ENCODE data around the gene PAK1. TPM values are rescaled to one million over a fixed set of nuclear protein-coding genes. Genes with fewer than 3 reads are reported as not detected.

PAK1 gene
- total RNA-seq, 1 donor from 2014 or later = 39.8 TPM

DNA sequence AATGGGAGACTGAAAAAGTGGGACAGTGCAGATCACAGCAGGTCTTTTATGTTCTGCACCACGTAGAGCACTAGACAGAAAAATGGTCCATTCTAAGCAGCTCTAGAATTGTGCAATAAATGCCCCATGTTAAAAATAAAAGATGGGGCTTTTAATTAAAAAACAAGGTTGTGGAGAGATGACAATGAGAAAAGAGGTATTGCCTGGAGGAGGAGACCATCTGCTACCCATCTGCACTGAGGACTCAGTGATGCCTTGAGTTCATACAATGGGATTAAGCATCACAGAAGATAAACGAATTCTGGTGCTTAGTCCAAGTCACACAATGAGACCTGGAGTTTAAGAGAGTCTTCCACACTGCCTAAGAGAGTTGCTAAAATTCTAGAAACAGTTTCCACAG, 73.6 kb downstream of the PAK1 start:
- no peaks in the 10 kb centered on the region for H3K27me3 ChIP-seq
- no peaks in the 10 kb centered on the region for H3K36me3 ChIP-seq
- H3K4me3 ChIP-seq = no peak overlapping the region
- intact Hi-C loops (cut with DNase I) = no loop called here
- no peak overlapping the region for H3K27ac ChIP-seq
- H3K9me3 ChIP-seq = no peaks in the 10 kb centered on the region
- DNase-seq (ENCODE audit: low spot score in 2 of 2) = no peak
- no peaks in the 10 kb centered on the region for H3K4me1 ChIP-seq
- TF ChIP-seq CTCF (IDR thresholded peaks at IDR 0.05) = no peak

- no peak for TF ChIP-seq CTCF (IDR thresholded peaks at IDR 0.05)
- Histone ChIP-seq H3K36me3 (no peaks in the 10 kb centered on the region), H3K27ac (no peak overlapping the region), H3K27me3 (no peaks in the 10 kb centered on the region), H3K9me3 (no peaks in the 10 kb centered on the region), H3K4me3 (no peak overlapping the region), H3K4me1 (no peaks in the 10 kb centered on the region)
- intact Hi-C loops (cut with DNase I) = no loop called here
- no peak for DNase-seq (ENCODE audit: low spot score in 2 of 2)
Observed at GRCh38 chr11:77397631-77398030, 76.3 kb downstream of the PAK1 start.

DNA sequence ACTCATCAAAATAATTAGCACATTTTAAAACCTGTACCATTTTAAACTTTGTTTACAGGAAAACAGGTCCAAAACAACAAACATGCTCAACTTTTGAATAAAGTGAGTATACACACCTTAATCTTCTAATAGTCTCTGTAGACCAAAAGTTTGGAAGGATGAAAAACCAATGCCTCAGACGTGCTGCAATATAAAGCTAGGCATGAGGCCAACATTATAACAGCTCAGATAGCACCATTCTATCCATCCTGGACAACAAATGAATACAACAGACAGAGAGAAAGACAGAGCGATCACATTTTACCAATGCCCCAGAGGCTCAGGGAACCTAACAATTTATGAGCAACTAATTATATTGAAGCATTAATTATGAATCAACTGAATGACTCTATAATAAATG, 77.0 kb downstream of the PAK1 start:
- intact Hi-C loops (cut with DNase I) = no loop called here
- Histone ChIP-seq H3K4me3 (no peak overlapping the region), H3K4me1 (no peaks in the 10 kb centered on the region), H3K27me3 (no peaks in the 10 kb centered on the region), H3K27ac (no peak overlapping the region), H3K9me3 (no peaks in the 10 kb centered on the region), H3K36me3 (no peaks in the 10 kb centered on the region)
- TF ChIP-seq CTCF (IDR thresholded peaks at IDR 0.05) = no peak
- no peak for DNase-seq (ENCODE audit: low spot score in 2 of 2)

DNA sequence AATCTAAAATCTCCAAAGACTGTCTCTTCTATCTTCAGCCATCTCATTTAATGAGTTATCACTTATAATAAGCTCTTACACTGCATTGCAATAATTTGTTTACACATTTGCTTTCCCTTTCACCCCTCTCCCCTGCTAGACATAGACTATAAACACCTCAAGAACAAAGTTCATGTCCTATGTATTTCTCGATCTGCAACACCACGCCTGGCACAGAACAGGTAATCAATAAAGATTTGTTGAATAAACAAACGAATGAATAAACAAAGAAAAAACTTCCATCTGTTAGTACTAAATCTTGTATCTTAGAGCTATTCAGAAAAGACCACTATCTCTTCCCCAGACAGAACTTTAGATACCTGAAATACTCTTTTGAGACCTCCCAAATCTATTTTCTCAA, 77.6 kb downstream of the PAK1 start:
- Histone ChIP-seq H3K4me3 (no peak overlapping the region), H3K9me3 (no peaks in the 10 kb centered on the region), H3K27ac (no peak overlapping the region), H3K27me3 (no peaks in the 10 kb centered on the region), H3K36me3 (no peaks in the 10 kb centered on the region), H3K4me1 (no peaks in the 10 kb centered on the region)
- DNase-seq (ENCODE audit: low spot score in 2 of 2) = no peak
- intact Hi-C loops (cut with DNase I) = no loop called here
- no peak for TF ChIP-seq CTCF (IDR thresholded peaks at IDR 0.05)

- DNase-seq (ENCODE audit: low spot score in 2 of 2) = no peak
- no peak overlapping the region for H3K4me3 ChIP-seq
- H3K27me3 ChIP-seq = no peaks in the 10 kb centered on the region
- H3K4me1 ChIP-seq = no peaks in the 10 kb centered on the region
- peaks cover 0 to 6% of the 10 kb centered on the region in 2 donors for H3K36me3 ChIP-seq
- TF ChIP-seq CTCF (IDR thresholded peaks at IDR 0.05) = no peak
- H3K27ac ChIP-seq = no peak overlapping the region
- no peaks in the 10 kb centered on the region for H3K9me3 ChIP-seq
- intact Hi-C loops (cut with DNase I) = no loop called here
Observed at GRCh38 chr11:77395460-77396173, 78.3 kb downstream of the PAK1 start.

DNA sequence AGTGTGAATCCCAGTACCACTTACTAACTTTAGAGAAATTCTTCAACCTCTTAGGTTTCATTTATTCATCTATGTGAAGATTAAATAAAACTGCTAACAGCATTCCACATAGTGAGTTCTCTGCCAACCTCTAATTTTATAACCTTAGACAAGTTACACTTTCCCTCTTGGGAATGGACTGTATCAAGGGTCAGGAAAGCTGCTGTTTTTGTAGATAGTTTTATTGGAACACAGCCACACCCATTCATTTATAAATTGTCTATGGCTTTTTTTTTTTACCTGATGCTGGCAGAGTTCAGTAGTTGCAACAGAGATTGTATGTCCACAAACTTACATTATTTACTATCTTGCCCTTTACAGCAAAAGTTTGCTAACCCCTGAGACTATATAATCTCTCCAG, 81.1 kb downstream of the PAK1 start:
- Histone ChIP-seq H3K9me3 (no peaks in the 10 kb centered on the region), H3K4me3 (no peak overlapping the region), H3K27ac (no peak overlapping the region), H3K27me3 (no peaks in the 10 kb centered on the region), H3K36me3 (peaks cover 3 to 6% of the 10 kb centered on the region in 2 donors), H3K4me1 (no peaks in the 10 kb centered on the region)
- intact Hi-C loops (cut with DNase I) = no loop called here
- no peak for TF ChIP-seq CTCF (IDR thresholded peaks at IDR 0.05)
- no peak for DNase-seq (ENCODE audit: low spot score in 2 of 2)
